NCI-H2029 treated with DMSO at 0.1 percent for 48 hours (cell line): Measurements from ENCODE around the gene KATNB1.

Experiments
- DNase-seq: peaks from one replicate; lab custom pipeline; 2025; lab: John Stamatoyannopoulos, UW

The KATNB1 gene

GRCh38 chr16:57735755-57736418 lies at the start of gene KATNB1:
KATNB1 (plus strand) TSS chr16:57735770; CDS start chr16:57737244, 1,474 bp downstream.
- no peak for DNase-seq

- DNase-seq, result no peak
These were observed 49.0 kb upstream of the KATNB1 start for GRCh38 chr16:57686577-57686976.

- no peak for DNase-seq
These were observed 48.1 kb upstream of the KATNB1 start for GRCh38 chr16:57687363-57687929.

- no peak for DNase-seq
These were observed 47.0 kb upstream of the KATNB1 start for GRCh38 chr16:57688487-57688986.

GRCh38 chr16:57688987-57689761 lies 46.4 kb upstream of the KATNB1 start:
- DNase-seq, result no peak

- DNase-seq, result no peak
These were observed 45.6 kb upstream of the KATNB1 start for GRCh38 chr16:57689762-57690558.

GRCh38 chr16:57690782-57691471 lies 44.6 kb upstream of the KATNB1 start:
- DNase-seq, result no peak

GRCh38 chr16:57692636-57693035 lies 42.9 kb upstream of the KATNB1 start:
- DNase-seq, result no peak

GRCh38 chr16:57693550-57693949 lies 42.0 kb upstream of the KATNB1 start:
- no peak for DNase-seq

GRCh38 chr16:57694231-57694724 lies 41.3 kb upstream of the KATNB1 start:
- DNase-seq, result no peak

- peak; percentile 8 for DNase-seq
These were observed 40.6 kb upstream of the KATNB1 start, which contains the start of gene DRC7 for GRCh38 chr16:57694725-57695679. DRC7 (plus strand) TSS chr16:57694806; CDS start chr16:57697950, 3,144 bp downstream.

GRCh38 chr16:57695680-57696069 lies 39.9 kb upstream of the KATNB1 start:
- no peak for DNase-seq

- DNase-seq, result no peak
These were observed 39.3 kb upstream of the KATNB1 start for GRCh38 chr16:57696240-57696639.

- DNase-seq, result no peak
These were observed 37.6 kb upstream of the KATNB1 start for GRCh38 chr16:57697896-57698537.

- no peak for DNase-seq
These were observed 36.7 kb upstream of the KATNB1 start for GRCh38 chr16:57698812-57699405.

GRCh38 chr16:57699481-57699880 lies 36.1 kb upstream of the KATNB1 start:
- no peak for DNase-seq

- no peak for DNase-seq
These were observed 35.7 kb upstream of the KATNB1 start for GRCh38 chr16:57699899-57700298.

- no peak for DNase-seq
These were observed 34.6 kb upstream of the KATNB1 start for GRCh38 chr16:57700781-57701551.
